ENCODE data around the gene PLAAT2. TPM values are rescaled to one million over a fixed set of nuclear protein-coding genes. Genes with fewer than 3 reads are reported as not detected.
A peak's percentile ranks its signal among the peaks of the same experiment; 100 is the strongest.

PLAAT2 gene
- total and polyA plus RNA-seq, 12 donors: 0.35 to 3.7 TPM; not detected in 10

- Histone ChIP-seq H3K4me1 (peaks cover 11 to 58% (median 46%) of the 10 kb centered on the region in 9 donors), H3K4me3 (peak overlapping the region in 6 of 10 donors; percentile 9 to 21 (median 12)), H3K27ac (peak overlapping the region in 9 of 10 donors; percentile 66 to 95 (median 79)), H3K9me3 (no peaks in the 10 kb centered on the region), H3K27me3 (peaks cover 0 to 21% (median 0%) of the 10 kb centered on the region in 7 donors), H3K36me3 (peaks cover 0 to 2% (median 0%) of the 10 kb centered on the region in 9 donors)
- 47 to 62% methylated on average over 14 of the region's 14 CpGs for WGBS, 2 donors
- ATAC-seq: peak in 3 of 8 donors; percentile 2 to 38 (median 12)
- peak in 1 of 2 donors; percentile 23 for DNase-seq
- intact Hi-C loops (cut with DNase I): loop anchor here in 2 of 10 donors (5.0 to 10.0 kb wide), 3 partner anchors 33 to 76 kb away; partner anchors contain the start of gene PLAAT4 (in 1 of the 2)
- TF ChIP-seq, protein P1, sequence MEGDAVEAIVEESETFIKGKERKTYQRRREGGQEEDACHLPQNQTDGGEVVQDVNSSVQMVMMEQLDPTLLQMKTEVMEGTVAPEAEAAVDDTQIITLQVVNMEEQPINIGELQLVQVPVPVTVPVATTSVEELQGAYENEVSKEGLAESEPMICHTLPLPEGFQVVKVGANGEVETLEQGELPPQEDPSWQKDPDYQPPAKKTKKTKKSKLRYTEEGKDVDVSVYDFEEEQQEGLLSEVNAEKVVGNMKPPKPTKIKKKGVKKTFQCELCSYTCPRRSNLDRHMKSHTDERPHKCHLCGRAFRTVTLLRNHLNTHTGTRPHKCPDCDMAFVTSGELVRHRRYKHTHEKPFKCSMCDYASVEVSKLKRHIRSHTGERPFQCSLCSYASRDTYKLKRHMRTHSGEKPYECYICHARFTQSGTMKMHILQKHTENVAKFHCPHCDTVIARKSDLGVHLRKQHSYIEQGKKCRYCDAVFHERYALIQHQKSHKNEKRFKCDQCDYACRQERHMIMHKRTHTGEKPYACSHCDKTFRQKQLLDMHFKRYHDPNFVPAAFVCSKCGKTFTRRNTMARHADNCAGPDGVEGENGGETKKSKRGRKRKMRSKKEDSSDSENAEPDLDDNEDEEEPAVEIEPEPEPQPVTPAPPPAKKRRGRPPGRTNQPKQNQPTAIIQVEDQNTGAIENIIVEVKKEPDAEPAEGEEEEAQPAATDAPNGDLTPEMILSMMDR (IDR thresholded peaks at IDR 0.05): no peak
Measured at GRCh38 chr11:63610604-63611394, 47.6 kb upstream of the PLAAT2 start.

DNA sequence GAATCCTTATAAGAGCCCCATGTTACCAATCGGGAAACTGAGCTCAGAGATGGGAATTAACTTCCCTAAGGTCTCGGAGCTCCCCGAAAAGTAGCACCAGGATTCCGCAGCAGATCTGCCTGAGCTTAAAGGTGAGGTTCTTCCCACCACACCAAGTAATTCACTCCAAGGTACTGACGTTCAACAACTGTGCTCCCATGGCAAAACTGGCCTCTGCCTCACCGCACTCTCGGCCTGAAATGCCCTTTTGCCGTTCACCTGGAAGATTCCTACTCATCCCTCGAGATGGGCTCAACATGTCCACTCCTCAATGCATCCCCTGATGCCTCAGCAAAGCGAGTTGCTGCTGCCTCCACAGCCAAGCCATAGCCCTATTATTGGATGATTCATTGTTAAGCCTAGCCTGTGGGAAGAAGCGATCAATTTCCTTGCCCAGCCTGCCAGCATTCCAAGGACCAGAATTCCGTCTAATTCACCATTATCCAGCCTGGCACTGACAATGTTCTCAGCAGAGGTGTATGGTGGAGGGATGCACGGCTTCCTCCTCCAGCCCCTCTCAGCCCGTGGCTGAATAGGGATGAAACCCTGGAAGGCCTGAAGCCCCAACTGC, 46.9 kb upstream of the PLAAT2 start:
- peaks cover 11 to 58% (median 46%) of the 10 kb centered on the region in 9 donors for H3K4me1 ChIP-seq
- peaks cover 0 to 5% (median 0%) of the 10 kb centered on the region in 9 donors for H3K36me3 ChIP-seq
- peaks cover 0 to 21% (median 0%) of the 10 kb centered on the region in 7 donors for H3K27me3 ChIP-seq
- intact Hi-C loops (cut with DNase I): loop anchor here in 3 of 10 donors (5.0 to 10.0 kb wide), 3 partner anchors 33 to 75 kb away; partner anchors contain the start of gene PLAAT4 (in 1 of the 3)
- ATAC-seq (no peak), DNase-seq (no peak)
- peak overlapping the region in 2 of 10 donors; percentile 11 to 21 for H3K4me3 ChIP-seq
- no peaks in the 10 kb centered on the region for H3K9me3 ChIP-seq
- H3K27ac ChIP-seq: peak overlapping the region; percentile 66 to 95 (median 78)
- WGBS, 2 donors: 86 to 90% methylated on average over 14 of the region's 14 CpGs
- TF ChIP-seq, protein P1 (IDR thresholded peaks at IDR 0.05): no peak

GRCh38 chr11:63609536-63609935, 46.4 kb upstream of the PLAAT2 start:
- TF ChIP-seq, protein P1 (IDR thresholded peaks at IDR 0.05): no peak
- WGBS, 2 donors: 53 to 67% methylated on average over 4 of the region's 4 CpGs
- peak overlapping the region; percentile 66 to 95 (median 78) for H3K27ac ChIP-seq
- DNase-seq: peak; percentile 46 to 56
- peaks cover 0 to 8% (median 0%) of the 10 kb centered on the region in 9 donors for H3K36me3 ChIP-seq
- H3K4me1 ChIP-seq: peaks cover 11 to 57% (median 46%) of the 10 kb centered on the region in 9 donors
- no peaks in the 10 kb centered on the region for H3K9me3 ChIP-seq
- peak; percentile 19 to 70 (median 58) for ATAC-seq
- intact Hi-C loops (cut with DNase I): loop anchor here in 1 of 10 donors (5.0 kb wide), 1 partner anchor 37 kb away; no protein-coding TSS in a partner anchor
- H3K4me3 ChIP-seq: no peak overlapping the region
- peaks cover 0 to 20% (median 0%) of the 10 kb centered on the region in 7 donors for H3K27me3 ChIP-seq
